ENCODE measurements around the gene ZNF45. TPM values are rescaled to one million over a fixed set of nuclear protein-coding genes. Genes with fewer than 3 reads are reported as not detected.
A peak's percentile ranks its signal among the peaks of the same experiment; 100 is the strongest.

Gene ZNF45
- total and polyA plus RNA-seq, 2 of the 4 experiments (the other 2 are of a cell fraction), result 7.6 to 18.1 TPM

GRCh38 chr19:43880483-43880882 is 54.6 kb downstream of the ZNF45 start:
- no CpG with 5 or more reads among the region's 5 CpGs for WGBS, 2 experiments (ENCODE audit: extremely low coverage in 2 of 2, insufficient read length in 1 of 2)

More at GRCh38 chr19:43880483-43880882, 54.6 kb downstream of the ZNF45 start:
- Histone ChIP-seq H3K4me2 (ENCODE audit: low read depth, low read length) (no peak overlapping the region), H3K27ac (ENCODE audit: insufficient read depth, low read length) (no peak overlapping the region), H2BK15ac (ENCODE audit: low read depth, low read length) (no peak overlapping the region), H4K8ac (ENCODE audit: low read depth in 2 of 2, low read length in 2 of 2) (no peak overlapping the region), H3K9me3 (ENCODE audit: control insufficient read depth, insufficient read depth, low read length) (peaks cover 43% of the 10 kb centered on the region), H3K4me1 (ENCODE audit: control insufficient read depth, insufficient read depth, low read length) (no peaks in the 10 kb centered on the region), H4K20me1 (ENCODE audit: insufficient read depth, low read length) (no peaks in the 10 kb centered on the region), H3K9ac (ENCODE audit: low read depth, low read length) (no peak overlapping the region), H3K79me1 (ENCODE audit: low read depth in 1 of 2, low read length in 2 of 2) (no peaks in the 10 kb centered on the region), H2AFZ (replicated peaks; ENCODE audit: low read length, poor library complexity) (no peak overlapping the region), H4K91ac (ENCODE audit: insufficient read depth, low read depth, low read length) (no peak overlapping the region), H4K5ac (ENCODE audit: low read depth, low read length) (no peak overlapping the region), H3K9me1 (ENCODE audit: insufficient read depth, low read length) (no peaks in the 10 kb centered on the region), H3K14ac (replicated peaks; ENCODE audit: low read depth, low read length) (no peak overlapping the region), H3K23ac (ENCODE audit: low read depth, low read length) (no peak overlapping the region), H2BK120ac (ENCODE audit: low read depth, low read length) (no peak overlapping the region), H3K4me3 (ENCODE audit: insufficient read depth, low read depth, low read length) (no peak overlapping the region), H2AK5ac (ENCODE audit: low read depth, low read length) (no peak overlapping the region), H3K56ac (ENCODE audit: extremely low read depth, insufficient read depth, low read length) (no peak overlapping the region), H2AK9ac (replicated peaks; ENCODE audit: low read depth, low read length, poor library complexity) (no peak overlapping the region), H3K36me3 (ENCODE audit: control insufficient read depth, insufficient read depth, low read length) (peaks cover 4% of the 10 kb centered on the region; the same call in 1 of the 2 replicates), H2BK5ac (ENCODE audit: low read depth, low read length, poor library complexity, severe bottlenecking) (no peak overlapping the region), H2BK20ac (ENCODE audit: low read depth, low read length) (no peak overlapping the region), H3K27me3 (ENCODE audit: control insufficient read depth, insufficient read depth, low read length) (no peaks in the 10 kb centered on the region), H3K18ac (ENCODE audit: low read depth, low read length) (no peak overlapping the region), H3K4ac (ENCODE audit: low read depth, low read length) (no peak overlapping the region)
- CTCF ChIA-PET, result no interaction called here
- dilution Hi-C loops (cut with HindIII; ENCODE audit: low sequenced_read_pairs, unreplicated experiment) (no loop called here), in situ Hi-C loops (cut with MboI; ENCODE audit: low sequenced_read_pairs) (no loop called here), intact Hi-C loops (cut with micrococcal nuclease) (no loop called here)
- TF ChIP-seq RFX5 (IDR thresholded peaks at IDR 0.05; ENCODE audit: low read depth, low read length) (no peak), CEBPB (IDR thresholded peaks at IDR 0.05; ENCODE audit: low read depth, low read length) (peak; percentile 92), POLR2A (IDR thresholded peaks at IDR 0.05; ENCODE audit: low read depth, low read length) (no peak), CHD1 (IDR thresholded peaks at IDR 0.05; ENCODE audit: low read depth, low read length) (no peak)
- no peak for DNase-seq
- no peak for ATAC-seq (ENCODE audit: low read depth)
- no TSS peak for BruUV-seq (replicated peaks)
- POLR2A ChIA-PET (ENCODE audit: unreplicated experiment), result no interaction called here
